ENCODE data around the gene MAG. TPM values are rescaled to one million over a fixed set of nuclear protein-coding genes. Genes with fewer than 3 reads are reported as not detected.
A peak's percentile ranks its signal among the peaks of the same experiment; 100 is the strongest.

MAG gene
- total and polyA plus RNA-seq, 9 of the 15 experiments (the other 6 are each of a cell fraction or from before 2014, with no cell fraction given), result 0.11 to 10.0 (median 1.6) TPM

DNA sequence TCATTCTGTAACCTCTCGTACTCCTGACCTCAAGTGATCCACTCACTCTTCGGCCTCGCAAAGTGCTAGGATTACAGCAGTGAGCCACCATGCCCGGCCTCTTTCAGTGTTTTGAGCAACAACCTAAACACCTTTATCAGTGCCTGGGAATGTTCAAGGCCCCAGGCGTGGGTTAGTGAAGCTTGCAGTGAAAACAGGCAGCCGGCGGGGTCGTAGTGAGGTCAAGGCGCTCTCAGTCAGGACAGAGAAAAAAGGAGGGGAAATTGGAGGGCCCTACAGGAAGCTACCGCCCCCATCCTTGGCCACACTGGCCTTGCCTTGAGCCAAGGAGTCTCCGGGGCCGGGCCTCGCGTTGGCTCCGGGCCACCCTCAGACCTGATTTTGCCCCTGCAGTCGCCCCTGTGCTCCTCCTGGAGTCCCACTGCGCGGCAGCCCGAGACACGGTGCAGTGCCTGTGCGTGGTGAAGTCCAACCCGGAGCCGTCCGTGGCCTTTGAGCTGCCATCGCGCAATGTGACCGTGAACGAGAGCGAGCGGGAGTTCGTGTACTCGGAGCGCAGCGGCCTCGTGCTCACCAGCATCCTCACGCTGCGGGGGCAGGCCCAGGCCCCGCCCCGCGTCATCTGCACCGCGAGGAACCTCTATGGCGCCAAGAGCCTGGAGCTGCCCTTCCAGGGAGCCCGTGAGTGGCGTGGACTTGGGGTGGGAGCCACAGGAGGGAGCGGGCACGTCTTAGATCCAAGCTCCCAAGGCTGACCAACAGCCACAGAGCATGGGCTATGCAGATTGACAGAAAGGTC lies 17.7 kb downstream of the MAG start (continued):
- no peak; the same call in 1 of the 2 replicates for TF ChIP-seq TSHZ1 (CRISPR knock-in tag; IDR thresholded peaks at IDR 0.05)
- TF ChIP-seq, protein P1, sequence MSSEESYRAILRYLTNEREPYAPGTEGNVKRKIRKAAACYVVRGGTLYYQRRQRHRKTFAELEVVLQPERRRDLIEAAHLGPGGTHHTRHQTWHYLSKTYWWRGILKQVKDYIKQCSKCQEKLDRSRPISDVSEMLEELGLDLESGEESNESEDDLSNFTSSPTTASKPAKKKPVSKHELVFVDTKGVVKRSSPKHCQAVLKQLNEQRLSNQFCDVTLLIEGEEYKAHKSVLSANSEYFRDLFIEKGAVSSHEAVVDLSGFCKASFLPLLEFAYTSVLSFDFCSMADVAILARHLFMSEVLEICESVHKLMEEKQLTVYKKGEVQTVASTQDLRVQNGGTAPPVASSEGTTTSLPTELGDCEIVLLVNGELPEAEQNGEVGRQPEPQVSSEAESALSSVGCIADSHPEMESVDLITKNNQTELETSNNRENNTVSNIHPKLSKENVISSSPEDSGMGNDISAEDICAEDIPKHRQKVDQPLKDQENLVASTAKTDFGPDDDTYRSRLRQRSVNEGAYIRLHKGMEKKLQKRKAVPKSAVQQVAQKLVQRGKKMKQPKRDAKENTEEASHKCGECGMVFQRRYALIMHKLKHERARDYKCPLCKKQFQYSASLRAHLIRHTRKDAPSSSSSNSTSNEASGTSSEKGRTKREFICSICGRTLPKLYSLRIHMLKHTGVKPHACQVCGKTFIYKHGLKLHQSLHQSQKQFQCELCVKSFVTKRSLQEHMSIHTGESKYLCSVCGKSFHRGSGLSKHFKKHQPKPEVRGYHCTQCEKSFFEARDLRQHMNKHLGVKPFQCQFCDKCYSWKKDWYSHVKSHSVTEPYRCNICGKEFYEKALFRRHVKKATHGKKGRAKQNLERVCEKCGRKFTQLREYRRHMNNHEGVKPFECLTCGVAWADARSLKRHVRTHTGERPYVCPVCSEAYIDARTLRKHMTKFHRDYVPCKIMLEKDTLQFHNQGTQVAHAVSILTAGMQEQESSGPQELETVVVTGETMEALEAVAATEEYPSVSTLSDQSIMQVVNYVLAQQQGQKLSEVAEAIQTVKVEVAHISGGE (CRISPR knock-in tag; IDR thresholded peaks at IDR 0.05), result peak in 1 of 3 experiments; percentile 81; a peak in 2 of 6 replicates
- TF ChIP-seq ZNF124 (CRISPR knock-in tag; IDR thresholded peaks at IDR 0.05), result no peak
- TF ChIP-seq FOSL1 (tag; conservative IDR thresholded peaks at IDR 0.05), result peak; percentile 49
- TF ChIP-seq, protein P2, sequence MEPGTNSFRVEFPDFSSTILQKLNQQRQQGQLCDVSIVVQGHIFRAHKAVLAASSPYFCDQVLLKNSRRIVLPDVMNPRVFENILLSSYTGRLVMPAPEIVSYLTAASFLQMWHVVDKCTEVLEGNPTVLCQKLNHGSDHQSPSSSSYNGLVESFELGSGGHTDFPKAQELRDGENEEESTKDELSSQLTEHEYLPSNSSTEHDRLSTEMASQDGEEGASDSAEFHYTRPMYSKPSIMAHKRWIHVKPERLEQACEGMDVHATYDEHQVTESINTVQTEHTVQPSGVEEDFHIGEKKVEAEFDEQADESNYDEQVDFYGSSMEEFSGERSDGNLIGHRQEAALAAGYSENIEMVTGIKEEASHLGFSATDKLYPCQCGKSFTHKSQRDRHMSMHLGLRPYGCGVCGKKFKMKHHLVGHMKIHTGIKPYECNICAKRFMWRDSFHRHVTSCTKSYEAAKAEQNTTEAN (CRISPR knock-in tag; IDR thresholded peaks at IDR 0.05), result no peak
- TF ChIP-seq E2F3 (CRISPR knock-in tag; IDR thresholded peaks at IDR 0.05), result peak; percentile 84
- peak; percentile 86 for TF ChIP-seq KLF1 (tag; IDR thresholded peaks at IDR 0.05)
- 0 out of 2 replicates have a peak, but pooled peaks have one; percentile 24 for TF ChIP-seq ZNF41 (CRISPR knock-in tag; conservative IDR thresholded peaks at IDR 0.05)
- peak; percentile 80; the same call in 1 of the 2 replicates for TF ChIP-seq NFRKB (IDR thresholded peaks at IDR 0.05; ENCODE audit: low read depth)
- TF ChIP-seq ZSCAN32 (CRISPR knock-in tag; IDR thresholded peaks at IDR 0.05), result no peak
- peak; percentile 70 for TF ChIP-seq BHLHE40 (IDR thresholded peaks at IDR 0.05; ENCODE audit: low read length)
- TF ChIP-seq, protein P3, sequence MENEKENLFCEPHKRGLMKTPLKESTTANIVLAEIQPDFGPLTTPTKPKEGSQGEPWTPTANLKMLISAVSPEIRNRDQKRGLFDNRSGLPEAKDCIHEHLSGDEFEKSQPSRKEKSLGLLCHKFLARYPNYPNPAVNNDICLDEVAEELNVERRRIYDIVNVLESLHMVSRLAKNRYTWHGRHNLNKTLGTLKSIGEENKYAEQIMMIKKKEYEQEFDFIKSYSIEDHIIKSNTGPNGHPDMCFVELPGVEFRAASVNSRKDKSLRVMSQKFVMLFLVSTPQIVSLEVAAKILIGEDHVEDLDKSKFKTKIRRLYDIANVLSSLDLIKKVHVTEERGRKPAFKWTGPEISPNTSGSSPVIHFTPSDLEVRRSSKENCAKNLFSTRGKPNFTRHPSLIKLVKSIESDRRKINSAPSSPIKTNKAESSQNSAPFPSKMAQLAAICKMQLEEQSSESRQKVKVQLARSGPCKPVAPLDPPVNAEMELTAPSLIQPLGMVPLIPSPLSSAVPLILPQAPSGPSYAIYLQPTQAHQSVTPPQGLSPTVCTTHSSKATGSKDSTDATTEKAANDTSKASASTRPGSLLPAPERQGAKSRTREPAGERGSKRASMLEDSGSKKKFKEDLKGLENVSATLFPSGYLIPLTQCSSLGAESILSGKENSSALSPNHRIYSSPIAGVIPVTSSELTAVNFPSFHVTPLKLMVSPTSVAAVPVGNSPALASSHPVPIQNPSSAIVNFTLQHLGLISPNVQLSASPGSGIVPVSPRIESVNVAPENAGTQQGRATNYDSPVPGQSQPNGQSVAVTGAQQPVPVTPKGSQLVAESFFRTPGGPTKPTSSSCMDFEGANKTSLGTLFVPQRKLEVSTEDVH (IDR thresholded peaks at IDR 0.05; ENCODE audit: low read depth, partially characterized antibody), result peak; percentile 22
- no peak for TF ChIP-seq ATF1 (CRISPR knock-in tag; IDR thresholded peaks at IDR 0.05)
- TF ChIP-seq ATF1 (tag; IDR thresholded peaks at IDR 0.05), result peak; percentile 76
- TF ChIP-seq BRD4 (IDR thresholded peaks at IDR 0.05), result peak; percentile 52; the same call in 1 of the 2 replicates

Measured in K562 (cell line).